ENCODE data around the gene BIRC2. TPM values are rescaled to one million over a fixed set of nuclear protein-coding genes. Genes with fewer than 3 reads are reported as not detected.

BIRC2 gene
- total RNA-seq, 1 experiment from 2014 or later: 76.8 TPM

DNA sequence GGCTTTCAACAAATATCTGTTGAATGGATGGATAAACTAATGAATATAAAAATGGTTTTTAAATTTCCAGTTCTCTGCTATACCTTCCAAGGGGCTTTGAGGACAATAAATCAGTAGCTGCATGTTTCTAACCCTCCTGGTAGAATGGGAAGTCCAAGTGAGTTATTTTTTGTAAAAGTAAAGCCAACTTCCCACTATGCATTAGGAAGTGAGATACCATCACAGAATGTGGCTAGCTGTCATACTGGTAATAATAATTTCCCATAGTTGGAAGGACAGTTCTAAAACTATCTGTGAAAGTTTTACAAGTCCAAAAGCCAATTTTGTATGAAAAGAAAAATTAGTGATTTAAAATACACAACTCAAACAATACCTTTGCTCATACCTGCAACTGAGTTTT is 55.5 kb downstream of the BIRC2 start:
- ChIA-PET CTCF (interaction anchor here (0.6 kb wide), 1 partner anchor 10 kb away, joined by 3 read pairs; no protein-coding TSS in a partner anchor), POLR2A (interaction anchor here (0.6 kb wide), 1 partner anchor 170 kb away, joined by 3 read pairs; no protein-coding TSS in a partner anchor)
- DNase-seq (ENCODE audit: low read depth, low spot score) (no peak), ATAC-seq (no peak)
- TF ChIP-seq POLR2AphosphoS5 (IDR thresholded peaks at IDR 0.05; ENCODE audit: low read depth, low read length) (no peak), SIN3A (IDR thresholded peaks at IDR 0.05; ENCODE audit: borderline replicate concordance, insufficient read depth, low read depth, low read length) (no peak), TCF7L2 (IDR thresholded peaks at IDR 0.05; ENCODE audit: low read depth, low read length) (no peak)
- TF ChIP-seq, protein P1, sequence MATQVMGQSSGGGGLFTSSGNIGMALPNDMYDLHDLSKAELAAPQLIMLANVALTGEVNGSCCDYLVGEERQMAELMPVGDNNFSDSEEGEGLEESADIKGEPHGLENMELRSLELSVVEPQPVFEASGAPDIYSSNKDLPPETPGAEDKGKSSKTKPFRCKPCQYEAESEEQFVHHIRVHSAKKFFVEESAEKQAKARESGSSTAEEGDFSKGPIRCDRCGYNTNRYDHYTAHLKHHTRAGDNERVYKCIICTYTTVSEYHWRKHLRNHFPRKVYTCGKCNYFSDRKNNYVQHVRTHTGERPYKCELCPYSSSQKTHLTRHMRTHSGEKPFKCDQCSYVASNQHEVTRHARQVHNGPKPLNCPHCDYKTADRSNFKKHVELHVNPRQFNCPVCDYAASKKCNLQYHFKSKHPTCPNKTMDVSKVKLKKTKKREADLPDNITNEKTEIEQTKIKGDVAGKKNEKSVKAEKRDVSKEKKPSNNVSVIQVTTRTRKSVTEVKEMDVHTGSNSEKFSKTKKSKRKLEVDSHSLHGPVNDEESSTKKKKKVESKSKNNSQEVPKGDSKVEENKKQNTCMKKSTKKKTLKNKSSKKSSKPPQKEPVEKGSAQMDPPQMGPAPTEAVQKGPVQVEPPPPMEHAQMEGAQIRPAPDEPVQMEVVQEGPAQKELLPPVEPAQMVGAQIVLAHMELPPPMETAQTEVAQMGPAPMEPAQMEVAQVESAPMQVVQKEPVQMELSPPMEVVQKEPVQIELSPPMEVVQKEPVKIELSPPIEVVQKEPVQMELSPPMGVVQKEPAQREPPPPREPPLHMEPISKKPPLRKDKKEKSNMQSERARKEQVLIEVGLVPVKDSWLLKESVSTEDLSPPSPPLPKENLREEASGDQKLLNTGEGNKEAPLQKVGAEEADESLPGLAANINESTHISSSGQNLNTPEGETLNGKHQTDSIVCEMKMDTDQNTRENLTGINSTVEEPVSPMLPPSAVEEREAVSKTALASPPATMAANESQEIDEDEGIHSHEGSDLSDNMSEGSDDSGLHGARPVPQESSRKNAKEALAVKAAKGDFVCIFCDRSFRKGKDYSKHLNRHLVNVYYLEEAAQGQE (IDR thresholded peaks at IDR 0.05; ENCODE audit: insufficient read depth in 1 of 2, low read depth in 2 of 2, low read length in 1 of 2): 0 out of 4 replicates have a peak, but pooled peaks of 1 of the 2 experiments have one; percentile 5
- Histone ChIP-seq H3K4me3 (ENCODE audit: low read depth in 2 of 2, low read length in 2 of 2) (no peak overlapping the region), H3K27me3 (ENCODE audit: control insufficient read depth, insufficient read depth, low read length) (no peaks in the 10 kb centered on the region), H3K27ac (ENCODE audit: low read length) (peak overlapping the region; percentile 36; the same call in 1 of the 2 replicates), H3K36me3 (ENCODE audit: control insufficient read depth, insufficient read depth, low read length) (peaks cover 30% of the 10 kb centered on the region), H3K9me3 (ENCODE audit: control insufficient read depth, insufficient read depth, low read depth, low read length) (no peaks in the 10 kb centered on the region), H3K4me1 (ENCODE audit: control insufficient read depth, insufficient read depth, low read length) (peaks cover 38% of the 10 kb centered on the region)
- no TSS peak for BruUV-seq (replicated peaks)
- in situ Hi-C loops (cut with HindIII; ENCODE audit: low pct_unique_long_range_greater_than_20kb, low sequenced_read_pairs) (no loop called here), intact Hi-C loops (cut with micrococcal nuclease; ENCODE audit: unreplicated experiment) (loop anchor here (5.0 kb wide), 1 partner anchor 95 kb away; no protein-coding TSS in a partner anchor)

- TF ChIP-seq TCF7L2 (IDR thresholded peaks at IDR 0.05; ENCODE audit: low read depth, low read length) (no peak), SIN3A (IDR thresholded peaks at IDR 0.05; ENCODE audit: borderline replicate concordance, insufficient read depth, low read depth, low read length) (no peak), POLR2AphosphoS5 (IDR thresholded peaks at IDR 0.05; ENCODE audit: low read depth, low read length) (no peak)
- TF ChIP-seq, protein P1 (IDR thresholded peaks at IDR 0.05; ENCODE audit: insufficient read depth in 1 of 2, low read depth in 2 of 2, low read length in 1 of 2): no peak
- TF ChIP-seq, protein P2, sequence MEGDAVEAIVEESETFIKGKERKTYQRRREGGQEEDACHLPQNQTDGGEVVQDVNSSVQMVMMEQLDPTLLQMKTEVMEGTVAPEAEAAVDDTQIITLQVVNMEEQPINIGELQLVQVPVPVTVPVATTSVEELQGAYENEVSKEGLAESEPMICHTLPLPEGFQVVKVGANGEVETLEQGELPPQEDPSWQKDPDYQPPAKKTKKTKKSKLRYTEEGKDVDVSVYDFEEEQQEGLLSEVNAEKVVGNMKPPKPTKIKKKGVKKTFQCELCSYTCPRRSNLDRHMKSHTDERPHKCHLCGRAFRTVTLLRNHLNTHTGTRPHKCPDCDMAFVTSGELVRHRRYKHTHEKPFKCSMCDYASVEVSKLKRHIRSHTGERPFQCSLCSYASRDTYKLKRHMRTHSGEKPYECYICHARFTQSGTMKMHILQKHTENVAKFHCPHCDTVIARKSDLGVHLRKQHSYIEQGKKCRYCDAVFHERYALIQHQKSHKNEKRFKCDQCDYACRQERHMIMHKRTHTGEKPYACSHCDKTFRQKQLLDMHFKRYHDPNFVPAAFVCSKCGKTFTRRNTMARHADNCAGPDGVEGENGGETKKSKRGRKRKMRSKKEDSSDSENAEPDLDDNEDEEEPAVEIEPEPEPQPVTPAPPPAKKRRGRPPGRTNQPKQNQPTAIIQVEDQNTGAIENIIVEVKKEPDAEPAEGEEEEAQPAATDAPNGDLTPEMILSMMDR (IDR thresholded peaks at IDR 0.05): no peak
- no peaks in the 10 kb centered on the region for H3K9me3 ChIP-seq (ENCODE audit: control insufficient read depth, insufficient read depth, low read depth, low read length)
- BruUV-seq (replicated peaks): no TSS peak
- no peak overlapping the region for H3K4me3 ChIP-seq (ENCODE audit: low read depth in 2 of 2, low read length in 2 of 2)
- ChIA-PET POLR2A (no interaction called here), CTCF (no interaction called here)
- in situ Hi-C loops (cut with HindIII; ENCODE audit: low pct_unique_long_range_greater_than_20kb, low sequenced_read_pairs): no loop called here
- peaks cover 55% of the 10 kb centered on the region for H3K4me1 ChIP-seq (ENCODE audit: control insufficient read depth, insufficient read depth, low read length)
- DNase-seq (ENCODE audit: low read depth, low spot score): no peak
- H3K27ac ChIP-seq (ENCODE audit: low read length): peak overlapping the region; percentile 25; the same call in 1 of the 2 replicates
- no peaks in the 10 kb centered on the region for H3K27me3 ChIP-seq (ENCODE audit: control insufficient read depth, insufficient read depth, low read length)
- no peak for ATAC-seq
- H3K36me3 ChIP-seq (ENCODE audit: control insufficient read depth, insufficient read depth, low read length): peaks cover 15% of the 10 kb centered on the region
- intact Hi-C loops (cut with micrococcal nuclease; ENCODE audit: unreplicated experiment): no loop called here
These were observed 58.5 kb downstream of the BIRC2 start for GRCh38 chr11:102405501-102405900.
